ENCODE data around the gene MFAP4. TPM values are rescaled to one million over a fixed set of nuclear protein-coding genes. Genes with fewer than 3 reads are reported as not detected.

MFAP4 gene
- total RNA-seq, 4 donors from 2014 or later = 14.3 to 185 (median 104) TPM

GRCh38 chr17:19383681-19384470, 3.1 kb downstream of the MFAP4 start:
- TF ChIP-seq, protein P1, sequence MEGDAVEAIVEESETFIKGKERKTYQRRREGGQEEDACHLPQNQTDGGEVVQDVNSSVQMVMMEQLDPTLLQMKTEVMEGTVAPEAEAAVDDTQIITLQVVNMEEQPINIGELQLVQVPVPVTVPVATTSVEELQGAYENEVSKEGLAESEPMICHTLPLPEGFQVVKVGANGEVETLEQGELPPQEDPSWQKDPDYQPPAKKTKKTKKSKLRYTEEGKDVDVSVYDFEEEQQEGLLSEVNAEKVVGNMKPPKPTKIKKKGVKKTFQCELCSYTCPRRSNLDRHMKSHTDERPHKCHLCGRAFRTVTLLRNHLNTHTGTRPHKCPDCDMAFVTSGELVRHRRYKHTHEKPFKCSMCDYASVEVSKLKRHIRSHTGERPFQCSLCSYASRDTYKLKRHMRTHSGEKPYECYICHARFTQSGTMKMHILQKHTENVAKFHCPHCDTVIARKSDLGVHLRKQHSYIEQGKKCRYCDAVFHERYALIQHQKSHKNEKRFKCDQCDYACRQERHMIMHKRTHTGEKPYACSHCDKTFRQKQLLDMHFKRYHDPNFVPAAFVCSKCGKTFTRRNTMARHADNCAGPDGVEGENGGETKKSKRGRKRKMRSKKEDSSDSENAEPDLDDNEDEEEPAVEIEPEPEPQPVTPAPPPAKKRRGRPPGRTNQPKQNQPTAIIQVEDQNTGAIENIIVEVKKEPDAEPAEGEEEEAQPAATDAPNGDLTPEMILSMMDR (IDR thresholded peaks at IDR 0.05; ENCODE audit: low read depth) = no peak

DNA sequence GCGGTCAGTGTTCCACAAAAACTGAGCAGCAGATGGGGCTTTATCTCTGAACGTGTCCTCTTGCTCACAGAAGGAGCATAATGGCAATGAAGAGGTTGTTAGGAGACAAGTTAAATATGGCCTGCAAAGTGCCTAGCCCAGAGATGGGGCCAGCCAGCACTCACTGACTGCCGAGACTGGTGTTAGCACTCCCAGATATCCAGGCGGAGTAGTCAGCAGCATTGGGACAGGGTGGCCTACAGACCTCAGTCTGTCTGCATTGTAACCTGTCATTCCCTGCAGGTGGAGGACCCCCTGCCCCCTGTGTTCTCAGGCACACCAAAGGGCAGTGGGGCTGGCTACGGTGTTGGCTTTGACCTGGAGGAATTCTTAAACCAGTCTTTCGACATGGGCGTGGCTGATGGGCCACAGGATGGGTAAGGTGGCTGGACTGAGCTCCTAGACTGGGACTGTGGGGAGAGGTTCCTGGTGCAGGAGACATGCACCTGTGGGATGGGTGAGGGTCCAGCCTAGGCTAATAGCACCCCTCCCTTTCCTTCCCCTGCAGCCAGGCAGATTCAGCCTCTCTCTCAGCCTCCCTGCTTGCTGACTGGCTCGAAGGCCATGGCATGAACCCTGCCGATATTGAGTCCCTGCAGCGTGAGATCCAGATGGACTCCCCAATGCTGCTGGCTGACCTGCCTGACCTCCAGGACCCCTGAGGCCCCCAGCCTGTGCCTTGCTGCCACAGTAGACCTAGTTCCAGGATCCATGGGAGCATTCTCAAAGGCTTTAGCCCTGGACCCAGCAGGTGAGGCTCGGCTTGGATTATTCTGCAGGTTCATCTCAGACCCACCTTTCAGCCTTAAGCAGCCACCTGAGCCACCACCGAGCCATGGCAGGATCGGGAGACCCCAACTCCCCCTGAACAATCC, 4.2 kb downstream of the MFAP4 start:
- TF ChIP-seq, protein P1 (IDR thresholded peaks at IDR 0.05; ENCODE audit: low read depth) = no peak

DNA sequence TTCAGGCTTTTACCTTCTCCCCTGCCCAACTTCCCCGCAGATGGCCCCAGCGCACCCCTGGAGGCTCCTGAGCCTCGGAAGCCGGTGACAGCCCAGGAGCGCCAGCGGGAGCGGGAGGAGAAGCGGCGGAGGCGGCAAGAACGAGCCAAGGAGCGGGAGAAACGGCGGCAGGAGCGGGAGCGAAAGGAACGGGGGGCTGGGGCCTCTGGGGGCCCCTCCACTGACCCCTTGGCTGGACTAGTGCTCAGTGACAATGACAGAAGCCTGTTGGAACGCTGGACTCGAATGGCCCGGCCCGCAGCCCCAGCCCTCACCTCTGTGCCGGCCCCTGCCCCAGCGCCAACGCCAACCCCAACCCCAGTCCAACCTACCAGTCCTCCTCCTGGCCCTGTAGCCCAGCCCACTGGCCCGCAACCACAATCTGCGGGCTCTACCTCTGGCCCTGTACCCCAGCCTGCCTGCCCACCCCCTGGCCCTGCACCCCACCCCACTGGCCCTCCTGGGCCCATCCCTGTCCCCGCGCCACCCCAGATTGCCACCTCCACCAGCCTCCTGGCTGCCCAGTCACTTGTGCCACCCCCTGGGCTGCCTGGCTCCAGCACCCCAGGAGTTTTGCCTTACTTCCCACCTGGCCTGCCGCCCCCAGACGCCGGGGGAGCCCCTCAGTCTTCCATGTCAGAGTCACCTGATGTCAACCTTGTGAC, 5.1 kb downstream of the MFAP4 start:
- TF ChIP-seq, protein P1 (IDR thresholded peaks at IDR 0.05; ENCODE audit: low read depth) = no peak

DNA sequence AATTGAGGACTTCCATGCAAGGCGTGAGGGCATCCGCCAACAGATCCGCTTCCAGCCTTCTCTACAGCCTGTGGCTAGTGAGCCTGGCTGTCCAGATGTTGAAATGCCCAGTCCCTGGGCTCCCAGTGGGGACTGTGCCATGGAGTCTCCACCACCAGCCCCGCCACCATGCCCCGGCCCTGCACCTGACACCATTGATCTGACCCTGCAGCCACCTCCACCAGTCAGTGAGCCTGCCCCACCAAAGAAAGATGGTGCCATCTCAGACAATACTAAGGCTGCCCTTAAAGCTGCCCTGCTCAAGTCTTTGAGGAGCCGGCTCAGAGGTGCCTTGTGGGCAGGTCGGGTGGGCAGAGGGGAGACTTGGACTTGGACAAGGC, 5.6 kb downstream of the MFAP4 start:
- TF ChIP-seq, protein P1 (IDR thresholded peaks at IDR 0.05; ENCODE audit: low read depth) = no peak

GRCh38 chr17:19380481-19381301, 6.3 kb downstream of the MFAP4 start:
- TF ChIP-seq, protein P1 (IDR thresholded peaks at IDR 0.05; ENCODE audit: low read depth) = no peak

DNA sequence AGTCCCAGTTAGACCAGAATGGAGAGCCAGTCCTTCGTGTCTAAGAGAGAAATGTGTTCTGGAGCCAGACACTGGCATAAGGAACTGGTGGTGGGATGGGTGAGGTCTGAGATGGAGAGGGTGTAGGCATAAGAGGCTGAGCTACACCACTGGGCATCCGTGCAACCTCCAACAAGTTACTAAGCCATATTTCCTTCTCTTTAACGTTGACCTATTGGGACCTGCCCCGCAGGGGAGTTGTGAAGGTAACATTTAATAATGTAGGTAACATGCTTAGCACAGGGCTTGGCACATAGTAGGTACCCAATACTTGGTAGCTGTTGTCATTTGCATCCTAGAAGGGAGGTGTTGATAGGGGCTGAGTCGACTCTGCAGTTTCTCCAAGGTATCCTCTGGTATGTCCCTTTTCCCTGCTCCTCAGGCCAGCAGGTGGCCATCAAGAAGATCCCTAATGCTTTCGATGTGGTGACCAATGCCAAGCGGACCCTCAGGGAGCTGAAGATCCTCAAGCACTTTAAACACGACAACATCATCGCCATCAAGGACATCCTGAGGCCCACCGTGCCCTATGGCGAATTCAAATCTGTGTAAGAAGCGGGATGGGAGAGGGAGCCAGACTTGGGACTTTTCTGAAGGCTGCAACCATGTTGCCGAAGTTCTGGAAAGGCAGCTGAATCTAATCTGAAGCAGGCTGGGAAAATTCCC, 7.5 kb downstream of the MFAP4 start:
- TF ChIP-seq, protein P1 (IDR thresholded peaks at IDR 0.05; ENCODE audit: low read depth) = no peak
